KOPT-K1 (cell line): ENCODE measurements around the gene NOTCH2.
A peak's percentile ranks its signal among the peaks of the same experiment; 100 is the strongest.

Experiments used
- H3K27ac ChIP-seq: fragments of 200-600 bp; sonication (generic); 2 replicates; pipeline ENCODE4 v1.5.1; 2016; ENCODE audit warnings: antibody characterized with exemption, mild to moderate bottlenecking, low read depth, low read length; ENCODE audit not compliant: poor library complexity, severe bottlenecking
- H3K36me3 ChIP-seq: fragments of 200-600 bp; sonication (generic); 2 replicates; pipeline ENCODE4 v1.5.1; 2017; ENCODE audit warnings: antibody characterized with exemption, mild to moderate bottlenecking, low read length, moderate library complexity; ENCODE audit not compliant: insufficient read depth
- H3K9me3 ChIP-seq: fragments of 200-600 bp; sonication (generic); 2 replicates; pipeline ENCODE4 v1.5.1; 2017; ENCODE audit warnings: antibody characterized with exemption, low read length, mild to moderate bottlenecking; ENCODE audit not compliant: insufficient read depth, poor library complexity, severe bottlenecking

NOTCH2 gene

GRCh38 chr1:119947468-119947867 is 122.0 kb downstream of the NOTCH2 start:
- Histone ChIP-seq H3K36me3 (peaks cover 29% of the 10 kb centered on the region), H3K27ac (no peak overlapping the region)

GRCh38 chr1:119946724-119947123 is 122.7 kb downstream of the NOTCH2 start:
- no peaks in the 10 kb centered on the region for H3K9me3 ChIP-seq
- no peak overlapping the region for H3K27ac ChIP-seq
- peaks cover 27% of the 10 kb centered on the region for H3K36me3 ChIP-seq

More at GRCh38 chr1:119947468-119947867, 122.0 kb downstream of the NOTCH2 start:
- no peaks in the 10 kb centered on the region for H3K9me3 ChIP-seq

- peaks cover 28% of the 10 kb centered on the region for H3K36me3 ChIP-seq
- no peak overlapping the region for H3K27ac ChIP-seq
- no peaks in the 10 kb centered on the region for H3K9me3 ChIP-seq
These were observed 126.2 kb downstream of the NOTCH2 start for GRCh38 chr1:119943216-119943615.

GRCh38 chr1:119941392-119941791 is 128.1 kb downstream of the NOTCH2 start:
- Histone ChIP-seq H3K9me3 (no peaks in the 10 kb centered on the region), H3K36me3 (peaks cover 37% of the 10 kb centered on the region), H3K27ac (no peak overlapping the region)

GRCh38 chr1:119940697-119941096 is 128.8 kb downstream of the NOTCH2 start:
- Histone ChIP-seq H3K9me3 (no peaks in the 10 kb centered on the region), H3K27ac (peak overlapping the region; percentile 8), H3K36me3 (peaks cover 44% of the 10 kb centered on the region)

- no peak overlapping the region for H3K27ac ChIP-seq
- H3K9me3 ChIP-seq = no peaks in the 10 kb centered on the region
- H3K36me3 ChIP-seq = peaks cover 72% of the 10 kb centered on the region
These were observed 132.3 kb downstream of the NOTCH2 start for GRCh38 chr1:119937198-119937597.

- Histone ChIP-seq H3K9me3 (no peaks in the 10 kb centered on the region), H3K27ac (no peak overlapping the region), H3K36me3 (peaks cover 72% of the 10 kb centered on the region)
These were observed 133.5 kb downstream of the NOTCH2 start for GRCh38 chr1:119935915-119936314.

- H3K36me3 ChIP-seq = peaks cover 69% of the 10 kb centered on the region
- H3K27ac ChIP-seq = no peak overlapping the region
- H3K9me3 ChIP-seq = no peaks in the 10 kb centered on the region
These were observed 134.1 kb downstream of the NOTCH2 start for GRCh38 chr1:119935373-119935772.

- Histone ChIP-seq H3K9me3 (no peaks in the 10 kb centered on the region), H3K36me3 (peaks cover 62% of the 10 kb centered on the region), H3K27ac (no peak overlapping the region)
These were observed 136.1 kb downstream of the NOTCH2 start for GRCh38 chr1:119933397-119933796.

- H3K9me3 ChIP-seq = no peaks in the 10 kb centered on the region
- H3K36me3 ChIP-seq = peaks cover 64% of the 10 kb centered on the region
- no peak overlapping the region for H3K27ac ChIP-seq
These were observed 139.7 kb downstream of the NOTCH2 start for GRCh38 chr1:119929643-119930315.

GRCh38 chr1:119926553-119926952 is 142.9 kb downstream of the NOTCH2 start:
- Histone ChIP-seq H3K9me3 (no peaks in the 10 kb centered on the region), H3K27ac (no peak overlapping the region), H3K36me3 (peaks cover 68% of the 10 kb centered on the region)

GRCh38 chr1:119924948-119925898 is 144.2 kb downstream of the NOTCH2 start:
- H3K36me3 ChIP-seq = peaks cover 81% of the 10 kb centered on the region
- H3K9me3 ChIP-seq = no peaks in the 10 kb centered on the region
- H3K27ac ChIP-seq = no peak overlapping the region

- H3K9me3 ChIP-seq = no peaks in the 10 kb centered on the region
- H3K36me3 ChIP-seq = peaks cover 90% of the 10 kb centered on the region
- no peak overlapping the region for H3K27ac ChIP-seq
These were observed 149.1 kb downstream of the NOTCH2 start for GRCh38 chr1:119920104-119920968.

- H3K27ac ChIP-seq = no peak overlapping the region
- H3K9me3 ChIP-seq = no peaks in the 10 kb centered on the region
- peaks cover 94% of the 10 kb centered on the region for H3K36me3 ChIP-seq
These were observed 150.2 kb downstream of the NOTCH2 start for GRCh38 chr1:119919241-119919640.

- peaks cover 94% of the 10 kb centered on the region for H3K36me3 ChIP-seq
- no peaks in the 10 kb centered on the region for H3K9me3 ChIP-seq
- H3K27ac ChIP-seq = no peak overlapping the region
These were observed 151.2 kb downstream of the NOTCH2 start for GRCh38 chr1:119918301-119918700.
